Measurements from ENCODE around the gene CTBP2. TPM values are rescaled to one million over a fixed set of nuclear protein-coding genes. Genes with fewer than 3 reads are reported as not detected.

Gene CTBP2
- total RNA-seq, 2 donors from 2014 or later = 26.0 to 36.0 TPM

- Histone ChIP-seq H3K4me3 (no peak overlapping the region), H3K4me1 (peaks cover 0 to 46% of the 10 kb centered on the region in 2 donors), H3K36me3 (peaks cover 51% of the 10 kb centered on the region), H3K27me3 (no peaks in the 10 kb centered on the region), H3K9me3 (no peaks in the 10 kb centered on the region), H3K27ac (peak overlapping the region in 1 of 2 donors; percentile 71)
- TF ChIP-seq CTCF (IDR thresholded peaks at IDR 0.05) = no peak
- peak; percentile 57 for DNase-seq (ENCODE audit: low spot score)
Observed at GRCh38 chr10:124997771-124998623, 162.4 kb downstream of the CTBP2 start.

- Histone ChIP-seq H3K9me3 (no peaks in the 10 kb centered on the region), H3K4me3 (no peak overlapping the region), H3K36me3 (peaks cover 50% of the 10 kb centered on the region), H3K4me1 (peaks cover 0 to 45% of the 10 kb centered on the region in 2 donors), H3K27ac (no peak overlapping the region), H3K27me3 (no peaks in the 10 kb centered on the region)
- DNase-seq (ENCODE audit: low spot score) = peak; percentile 51
- TF ChIP-seq CTCF (IDR thresholded peaks at IDR 0.05) = no peak
Observed at GRCh38 chr10:124997306-124997705, 163.1 kb downstream of the CTBP2 start.

GRCh38 chr10:124996854-124997215, 163.5 kb downstream of the CTBP2 start:
- H3K9me3 ChIP-seq = no peaks in the 10 kb centered on the region
- peaks cover 47% of the 10 kb centered on the region for H3K36me3 ChIP-seq
- peaks cover 0 to 43% of the 10 kb centered on the region in 2 donors for H3K4me1 ChIP-seq
- no peak for TF ChIP-seq CTCF (IDR thresholded peaks at IDR 0.05)
- DNase-seq (ENCODE audit: low spot score) = peak; percentile 56
- no peak overlapping the region for H3K27ac ChIP-seq
- no peak overlapping the region for H3K4me3 ChIP-seq
- H3K27me3 ChIP-seq = no peaks in the 10 kb centered on the region

- DNase-seq (ENCODE audit: low spot score) = peak; percentile 54
- H3K4me1 ChIP-seq = peaks cover 0 to 37% of the 10 kb centered on the region in 2 donors
- no peak overlapping the region for H3K4me3 ChIP-seq
- no peak overlapping the region for H3K27ac ChIP-seq
- no peak for TF ChIP-seq CTCF (IDR thresholded peaks at IDR 0.05)
- H3K9me3 ChIP-seq = no peaks in the 10 kb centered on the region
- no peaks in the 10 kb centered on the region for H3K27me3 ChIP-seq
- peaks cover 52% of the 10 kb centered on the region for H3K36me3 ChIP-seq
Observed at GRCh38 chr10:124996127-124996853, 164.1 kb downstream of the CTBP2 start.

- DNase-seq (ENCODE audit: low spot score) = peak; percentile 53
- no peak overlapping the region for H3K27ac ChIP-seq
- H3K9me3 ChIP-seq = no peaks in the 10 kb centered on the region
- no peaks in the 10 kb centered on the region for H3K27me3 ChIP-seq
- peaks cover 0 to 30% of the 10 kb centered on the region in 2 donors for H3K4me1 ChIP-seq
- no peak overlapping the region for H3K4me3 ChIP-seq
- peaks cover 59% of the 10 kb centered on the region for H3K36me3 ChIP-seq
- no peak for TF ChIP-seq CTCF (IDR thresholded peaks at IDR 0.05)
Observed at GRCh38 chr10:124995605-124996004, 164.8 kb downstream of the CTBP2 start.
